Stomach (tissue), 4 donors: ENCODE results near the gene TPRN.

ENCODE experiments used
- POLR2A ChIP-seq, 4 donors: fragments of 450-650 bp; IDR thresholded peaks; one replicate each; pipeline ENCODE4 v1.6.1; 2016; ENCODE audit warnings: antibody characterized with exemption in 4 of 4, control low read depth in 2 of 4, mild to moderate bottlenecking in 1 of 4, moderate library complexity in 1 of 4
- POLR2AphosphoS5 ChIP-seq, 3 donors: sonication (generic); formaldehyde crosslinking; IDR thresholded peaks; one replicate each; pipeline ENCODE4 v1.6.1; 2016; ENCODE audit warnings: antibody characterized with exemption in 3 of 3
- TF ChIP-seq, protein P1 (sequence below), 7 experiments: fragments of 450-650 bp in 4 of 7; fragments of 200-600 bp in 3 of 7; sonication (generic) in 3 of 7; IDR thresholded peaks; one replicate each; pipeline ENCODE4 v1.5.1; 2016 to 2019; ENCODE audit warnings: antibody characterized with exemption in 7 of 7, control low read depth in 2 of 7, mild to moderate bottlenecking in 1 of 7

- no peak for TF ChIP-seq POLR2A (IDR thresholded peaks at IDR 0.05)
- TF ChIP-seq, protein P1, sequence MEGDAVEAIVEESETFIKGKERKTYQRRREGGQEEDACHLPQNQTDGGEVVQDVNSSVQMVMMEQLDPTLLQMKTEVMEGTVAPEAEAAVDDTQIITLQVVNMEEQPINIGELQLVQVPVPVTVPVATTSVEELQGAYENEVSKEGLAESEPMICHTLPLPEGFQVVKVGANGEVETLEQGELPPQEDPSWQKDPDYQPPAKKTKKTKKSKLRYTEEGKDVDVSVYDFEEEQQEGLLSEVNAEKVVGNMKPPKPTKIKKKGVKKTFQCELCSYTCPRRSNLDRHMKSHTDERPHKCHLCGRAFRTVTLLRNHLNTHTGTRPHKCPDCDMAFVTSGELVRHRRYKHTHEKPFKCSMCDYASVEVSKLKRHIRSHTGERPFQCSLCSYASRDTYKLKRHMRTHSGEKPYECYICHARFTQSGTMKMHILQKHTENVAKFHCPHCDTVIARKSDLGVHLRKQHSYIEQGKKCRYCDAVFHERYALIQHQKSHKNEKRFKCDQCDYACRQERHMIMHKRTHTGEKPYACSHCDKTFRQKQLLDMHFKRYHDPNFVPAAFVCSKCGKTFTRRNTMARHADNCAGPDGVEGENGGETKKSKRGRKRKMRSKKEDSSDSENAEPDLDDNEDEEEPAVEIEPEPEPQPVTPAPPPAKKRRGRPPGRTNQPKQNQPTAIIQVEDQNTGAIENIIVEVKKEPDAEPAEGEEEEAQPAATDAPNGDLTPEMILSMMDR (IDR thresholded peaks at IDR 0.05), result no peak
- TF ChIP-seq POLR2AphosphoS5 (IDR thresholded peaks at IDR 0.05), result no peak
These were observed 33.2 kb downstream of the TPRN start for GRCh38 chr9:137167277-137167746.
